Tibial nerve (tissue), 4 donors: ENCODE results near the gene LLGL1. TPM values are rescaled to one million over a fixed set of nuclear protein-coding genes. Genes with fewer than 3 reads are reported as not detected.
"Not testable (repeated sequence)": the region's sequence is repeated elsewhere in the genome, so short reads cannot be mapped to it uniquely, and the experiment has no call there.

Experiments
- DNase-seq, 2 donors: peaks; one replicate each; pipeline ENCODE4 v3.0.0-alpha.2; 2019; ENCODE audit warnings: low spot score in 2 of 2
- H3K27ac ChIP-seq, 4 donors: fragments of 200-600 bp; sonication (generic) in 3 of 4; one replicate each; pipeline ENCODE4 v1.5.1; 2017 to 2019; ENCODE audit warnings: mild to moderate bottlenecking in 1 of 4
- H3K27me3 ChIP-seq, 2 donors: fragments of 200-600 bp; sonication (generic) in 1 of 2; one replicate each; pipeline versions ENCODE4 v1.5.1 to v1.6.0; 2017 to 2019
- H3K36me3 ChIP-seq, 3 donors: fragments of 200-600 bp; sonication (generic); one replicate each; pipeline ENCODE4 v1.5.1; 2018 to 2019
- H3K4me1 ChIP-seq, 4 donors: fragments of 200-600 bp; sonication (generic) in 3 of 4; one replicate each; pipeline ENCODE4 v1.5.1; 2017 to 2019
- H3K4me3 ChIP-seq, 4 donors: fragments of 200-600 bp; sonication (generic) in 3 of 4; one replicate each; pipeline ENCODE4 v1.5.1; 2017 to 2019; ENCODE audit warnings: mild to moderate bottlenecking in 1 of 4, moderate library complexity in 1 of 4
- H3K9me3 ChIP-seq, 4 donors: fragments of 200-600 bp; sonication (generic) in 3 of 4; one replicate each; pipeline ENCODE4 v1.5.1; 2017 to 2019
- CTCF ChIP-seq, 5 experiments: fragments of 200-600 bp in 3 of 5; fragments of 450-650 bp in 2 of 5; sonication (generic) in 3 of 5; IDR thresholded peaks; one replicate each; pipeline ENCODE4 v1.5.1; 2016 to 2019; ENCODE audit warnings: antibody characterized with exemption in 5 of 5, mild to moderate bottlenecking in 3 of 5, moderate library complexity in 2 of 5
- EP300 ChIP-seq, 2 donors: sonication (generic); formaldehyde crosslinking; IDR thresholded peaks; one replicate each; pipeline ENCODE4 v1.6.1; 2017; ENCODE audit warnings: antibody characterized with exemption in 2 of 2, mild to moderate bottlenecking in 1 of 2
- POLR2A ChIP-seq, 2 donors: fragments of 450-650 bp; IDR thresholded peaks; one replicate each; pipeline ENCODE4 v1.6.1; 2017; ENCODE audit warnings: antibody characterized with exemption in 2 of 2, mild to moderate bottlenecking in 2 of 2, moderate library complexity in 2 of 2
- WGBS, 2 donors: methylation state at CpG; one replicate each; pipeline ENCODE4 v1.1.5; 2018; 5-methylcytosine and 5-hydroxymethylcytosine counted together
- total RNA-seq, 4 donors: library from RNA; depleted of rRNA; stranded (reverse); fragments of >200 nt; gene quantifications; one replicate each; pipeline ENCODE4 v1.1.0, GENCODE V29; 2016

Gene LLGL1
- total RNA-seq, 4 donors from 2014 or later = 20.9 to 30.2 (median 27.9) TPM

- H3K4me3 ChIP-seq = no peak overlapping the region
- no peak for DNase-seq
- no peaks in the 10 kb centered on the region for H3K27me3 ChIP-seq
- peaks cover 0 to 94% (median 29%) of the 10 kb centered on the region in 3 donors for H3K36me3 ChIP-seq
- no peaks in the 10 kb centered on the region for H3K9me3 ChIP-seq
- peaks cover 0 to 28% (median 0%) of the 10 kb centered on the region in 4 donors for H3K4me1 ChIP-seq
- no peak overlapping the region for H3K27ac ChIP-seq
- TF ChIP-seq EP300 (IDR thresholded peaks at IDR 0.05) = no peak
- TF ChIP-seq POLR2A (IDR thresholded peaks at IDR 0.05) = no peak
- no peak for TF ChIP-seq CTCF (IDR thresholded peaks at IDR 0.05)
Observed at GRCh38 chr17:18206962-18207361, 18.5 kb upstream of the LLGL1 start.

GRCh38 chr17:18208092-18208491, 17.3 kb upstream of the LLGL1 start:
- Histone ChIP-seq H3K4me3 (no peak overlapping the region), H3K9me3 (no peaks in the 10 kb centered on the region), H3K4me1 (peaks cover 0 to 21% (median 0%) of the 10 kb centered on the region in 4 donors), H3K36me3 (peaks cover 0 to 89% (median 29%) of the 10 kb centered on the region in 3 donors), H3K27me3 (no peaks in the 10 kb centered on the region), H3K27ac (no peak overlapping the region)
- 88 to 90% methylated on average over 18 to 19 of the region's 19 CpGs for WGBS, 2 donors
- TF ChIP-seq EP300 (IDR thresholded peaks at IDR 0.05) (no peak), CTCF (IDR thresholded peaks at IDR 0.05) (no peak), POLR2A (IDR thresholded peaks at IDR 0.05) (no peak)
- no peak for DNase-seq

- H3K27me3 ChIP-seq = no peaks in the 10 kb centered on the region
- no peak for DNase-seq
- peaks cover 0 to 17% (median 0%) of the 10 kb centered on the region in 4 donors for H3K4me1 ChIP-seq
- no peaks in the 10 kb centered on the region for H3K9me3 ChIP-seq
- no peak overlapping the region for H3K4me3 ChIP-seq
- no peak for TF ChIP-seq CTCF (IDR thresholded peaks at IDR 0.05)
- TF ChIP-seq POLR2A (IDR thresholded peaks at IDR 0.05) = no peak
- no peak for TF ChIP-seq EP300 (IDR thresholded peaks at IDR 0.05)
- H3K36me3 ChIP-seq = peaks cover 0 to 34% (median 13%) of the 10 kb centered on the region in 3 donors
- WGBS, 2 donors = 60 to 68% methylated on average over 7 of the region's 7 CpGs
- H3K27ac ChIP-seq = no peak overlapping the region
Observed at GRCh38 chr17:18213666-18214270, 11.7 kb upstream of the LLGL1 start.

GRCh38 chr17:18216906-18217305, 8.5 kb upstream of the LLGL1 start:
- not testable (repeated sequence) for H3K27ac ChIP-seq, H3K27me3 ChIP-seq, DNase-seq, H3K9me3 ChIP-seq, H3K36me3 ChIP-seq, H3K4me3 ChIP-seq
- WGBS, 2 donors = 80% methylated on average over 11 of the region's 11 CpGs
- peaks cover 0 to 27% (median 0%) of the 10 kb centered on the region in 4 donors for H3K4me1 ChIP-seq

GRCh38 chr17:18217412-18218015, 7.9 kb upstream of the LLGL1 start:
- TF ChIP-seq CTCF (IDR thresholded peaks at IDR 0.05) (peak; percentile 77 to 95 (median 90)), POLR2A (IDR thresholded peaks at IDR 0.05) (no peak), EP300 (IDR thresholded peaks at IDR 0.05) (no peak)
- DNase-seq = peak; percentile 74 to 86
- Histone ChIP-seq H3K9me3 (no peaks in the 10 kb centered on the region), H3K27me3 (no peaks in the 10 kb centered on the region), H3K36me3 (no peaks in the 10 kb centered on the region), H3K4me1 (peaks cover 0 to 27% (median 0%) of the 10 kb centered on the region in 4 donors), H3K27ac (peak overlapping the region in 1 of 4 donors; percentile 9), H3K4me3 (no peak overlapping the region)
- WGBS, 2 donors = 10 to 14% methylated on average over 6 of the region's 6 CpGs
